NT2/D1 (cell line): ENCODE data around the gene BBS9.

Experiments
- SUZ12 ChIP-seq: IDR thresholded peaks from 2 replicates; pipeline ENCODE4 v1.6.1; 2011; ENCODE audit not compliant: insufficient read length, insufficient read depth; ENCODE audit errors: extremely low read depth
- YY1 ChIP-seq: IDR thresholded peaks from 2 replicates; pipeline ENCODE4 v1.6.1; 2011; ENCODE audit not compliant: insufficient read length, insufficient read depth
- ZNF274 ChIP-seq: IDR thresholded peaks from 2 replicates; pipeline ENCODE4 v1.6.1; 2011; ENCODE audit warnings: mild to moderate bottlenecking, low read depth, low read length

DNA sequence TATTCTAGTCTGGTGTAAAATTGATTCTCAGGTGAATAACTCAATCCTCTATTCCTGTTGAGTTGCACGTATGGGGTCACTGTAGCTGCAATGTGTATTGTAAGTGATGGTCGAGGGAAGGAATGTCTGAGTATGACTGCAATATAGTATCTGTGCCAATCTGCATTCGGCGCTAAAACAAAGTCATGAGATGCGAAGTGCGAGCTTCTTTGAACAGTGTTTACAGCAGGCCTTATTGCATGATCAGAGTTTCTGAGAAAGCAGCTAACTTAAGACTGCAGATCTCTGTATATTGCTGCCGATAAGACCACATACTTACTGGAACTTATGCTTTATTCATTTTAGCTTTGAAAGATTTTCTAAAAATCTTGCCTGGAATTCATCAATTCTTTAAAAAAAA, 434.3 kb downstream of the BBS9 start:
- TF ChIP-seq YY1 (no peak), ZNF274 (no peak), SUZ12 (no peak)
